Breast epithelium (tissue), 4 donors: ENCODE measurements around the gene CHST8. TPM values are rescaled to one million over a fixed set of nuclear protein-coding genes. Genes with fewer than 3 reads are reported as not detected.

Experiments used
- DNase-seq, 2 donors: peaks; one replicate each; pipeline ENCODE4 v3.0.0-alpha.2; 2019; ENCODE audit warnings: low spot score in 2 of 2
- H3K27ac ChIP-seq, 2 donors: fragments of 200-600 bp; sonication (generic) in 1 of 2; one replicate each; pipeline ENCODE4 v1.5.1; 2016 to 2019; ENCODE audit warnings: mild to moderate bottlenecking in 1 of 2
- H3K27me3 ChIP-seq, 2 donors: fragments of 200-600 bp; sonication (generic) in 1 of 2; one replicate each; pipeline versions ENCODE4 v1.5.1 to v1.6.0; 2017 to 2019; ENCODE audit warnings: control low read depth in 1 of 2, mild to moderate bottlenecking in 1 of 2
- H3K36me3 ChIP-seq: fragments of 200-600 bp; one replicate; pipeline ENCODE4 v1.5.1; 2019
- H3K4me1 ChIP-seq, 2 donors: fragments of 200-600 bp; sonication (generic); one replicate each; pipeline ENCODE4 v1.5.1; 2016 to 2019; ENCODE audit warnings: control low read depth in 1 of 2
- H3K4me3 ChIP-seq, 3 donors: fragments of 200-600 bp; sonication (generic); 1 replicate in 2 of 3; 2 replicates in 1 of 3; pipeline ENCODE4 v1.5.1; 2016 to 2019; ENCODE audit warnings: mild to moderate bottlenecking in 3 of 3, moderate library complexity in 2 of 3
- H3K9me3 ChIP-seq, 2 donors: fragments of 200-600 bp; sonication (generic) in 1 of 2; one replicate each; pipeline ENCODE4 v1.5.1; 2016 to 2019; ENCODE audit warnings: control low read depth in 1 of 2
- CTCF ChIP-seq, 3 donors: fragments of 450-650 bp; IDR thresholded peaks; one replicate each; pipeline ENCODE4 v1.5.1; 2016 to 2017; ENCODE audit warnings: antibody characterized with exemption in 3 of 3, mild to moderate bottlenecking in 3 of 3, moderate library complexity in 3 of 3
- POLR2A ChIP-seq: fragments of 450-650 bp; IDR thresholded peaks from one replicate; pipeline ENCODE4 v1.6.1; 2016; ENCODE audit warnings: antibody characterized with exemption, mild to moderate bottlenecking, moderate library complexity
- POLR2AphosphoS5 ChIP-seq, 3 donors: sonication (generic); formaldehyde crosslinking; IDR thresholded peaks; one replicate each; pipeline ENCODE4 v1.6.1; 2017; ENCODE audit warnings: antibody characterized with exemption in 3 of 3
- intact Hi-C: fragments of 100-400 bp; cut with DNase I; formaldehyde crosslinking; loops from one replicate; pipeline ENCODE4 v1.15.1; 2023; ENCODE audit warnings: low total_unique reads
- total RNA-seq, 3 donors: library from RNA; depleted of rRNA; stranded (reverse); fragments of >200 nt; gene quantifications; one replicate each; pipeline ENCODE4 v1.1.0, GENCODE V29; 2016

CHST8 gene
- total RNA-seq, 3 donors from 2014 or later: 0.16 to 14.1 (median 1.6) TPM

GRCh38 chr19:33667141-33667650 lies 45.4 kb downstream of the CHST8 start:
- H3K4me1 ChIP-seq: no peaks in the 10 kb centered on the region
- no peak for DNase-seq
- TF ChIP-seq POLR2AphosphoS5 (IDR thresholded peaks at IDR 0.05) (no peak), CTCF (IDR thresholded peaks at IDR 0.05) (no peak), POLR2A (no peak)
- no peak overlapping the region for H3K27ac ChIP-seq
- no peak overlapping the region for H3K4me3 ChIP-seq
- H3K36me3 ChIP-seq: no peaks in the 10 kb centered on the region
- no peaks in the 10 kb centered on the region for H3K9me3 ChIP-seq
- H3K27me3 ChIP-seq: peaks cover 0 to 13% of the 10 kb centered on the region in 2 donors
- intact Hi-C loops: no loop called here

DNA sequence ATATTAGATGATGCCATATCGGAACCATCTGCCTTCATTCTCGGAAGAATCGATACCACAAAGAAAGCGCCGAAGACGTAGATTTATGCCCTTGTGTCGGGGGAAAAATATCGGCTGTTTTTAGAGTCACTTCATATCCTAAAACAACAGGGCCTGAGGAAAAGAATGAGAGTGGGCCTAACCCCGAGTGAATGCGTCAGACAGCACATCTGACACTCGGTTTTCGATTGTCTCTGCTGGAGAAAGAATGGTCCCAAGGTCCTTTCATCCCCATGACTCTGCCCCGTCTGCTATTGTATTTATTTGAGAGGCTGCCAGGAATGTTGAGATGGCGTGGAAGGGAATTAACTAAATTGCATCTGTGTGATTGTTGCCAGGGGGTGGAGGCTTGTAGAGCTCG lies 46.1 kb downstream of the CHST8 start:
- Histone ChIP-seq H3K4me1 (no peaks in the 10 kb centered on the region), H3K27ac (no peak overlapping the region), H3K27me3 (peaks cover 0 to 18% of the 10 kb centered on the region in 2 donors), H3K4me3 (no peak overlapping the region), H3K9me3 (no peaks in the 10 kb centered on the region), H3K36me3 (no peaks in the 10 kb centered on the region)
- no peak for DNase-seq
- intact Hi-C loops: no loop called here
- TF ChIP-seq POLR2AphosphoS5 (IDR thresholded peaks at IDR 0.05): no peak
- TF ChIP-seq POLR2A: no peak
- no peak for TF ChIP-seq CTCF (IDR thresholded peaks at IDR 0.05)

GRCh38 chr19:33668968-33669367 lies 47.2 kb downstream of the CHST8 start:
- H3K9me3 ChIP-seq: no peaks in the 10 kb centered on the region

GRCh38 chr19:33669376-33669775 lies 47.6 kb downstream of the CHST8 start:
- Histone ChIP-seq H3K4me3 (no peak overlapping the region), H3K4me1 (no peaks in the 10 kb centered on the region), H3K36me3 (no peaks in the 10 kb centered on the region), H3K9me3 (no peaks in the 10 kb centered on the region), H3K27me3 (peaks cover 0 to 33% of the 10 kb centered on the region in 2 donors), H3K27ac (no peak overlapping the region)
- DNase-seq: no peak
- intact Hi-C loops: no loop called here
- TF ChIP-seq POLR2A (no peak), CTCF (IDR thresholded peaks at IDR 0.05) (no peak), POLR2AphosphoS5 (IDR thresholded peaks at IDR 0.05) (no peak)

More at GRCh38 chr19:33668968-33669367, 47.2 kb downstream of the CHST8 start:
- intact Hi-C loops: no loop called here
- peaks cover 0 to 28% of the 10 kb centered on the region in 2 donors for H3K27me3 ChIP-seq
- DNase-seq: no peak
- no peaks in the 10 kb centered on the region for H3K36me3 ChIP-seq
- no peak overlapping the region for H3K4me3 ChIP-seq
- TF ChIP-seq CTCF (IDR thresholded peaks at IDR 0.05): no peak
- TF ChIP-seq POLR2AphosphoS5 (IDR thresholded peaks at IDR 0.05): no peak
- no peak for TF ChIP-seq POLR2A
- no peaks in the 10 kb centered on the region for H3K4me1 ChIP-seq
- H3K27ac ChIP-seq: no peak overlapping the region

DNA sequence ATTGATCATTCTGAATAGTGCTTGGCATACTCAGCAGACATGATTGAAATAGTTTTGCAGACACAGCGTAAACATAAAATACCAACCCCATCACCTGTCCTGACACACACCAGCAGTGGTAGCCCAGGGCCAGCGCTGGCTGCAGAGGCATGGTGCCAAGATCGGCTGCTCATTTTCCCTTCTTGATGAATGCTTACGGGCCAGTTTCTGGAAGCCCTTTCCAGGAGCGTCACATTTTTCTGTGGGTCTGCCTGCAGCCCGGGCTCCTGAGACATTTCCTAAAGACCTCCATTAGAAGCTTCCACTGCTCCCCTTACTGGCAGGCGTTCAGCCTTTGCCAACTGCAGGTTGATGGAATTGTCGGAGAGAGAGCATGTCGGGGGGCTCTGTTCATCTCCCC lies 48.6 kb downstream of the CHST8 start:
- intact Hi-C loops: no loop called here
- no peaks in the 10 kb centered on the region for H3K4me1 ChIP-seq
- H3K36me3 ChIP-seq: no peaks in the 10 kb centered on the region
- no peak overlapping the region for H3K4me3 ChIP-seq
- no peak for TF ChIP-seq CTCF (IDR thresholded peaks at IDR 0.05)
- no peak for TF ChIP-seq POLR2AphosphoS5 (IDR thresholded peaks at IDR 0.05)
- TF ChIP-seq POLR2A: no peak
- no peak overlapping the region for H3K27ac ChIP-seq
- DNase-seq: no peak
- no peaks in the 10 kb centered on the region for H3K9me3 ChIP-seq
- peaks cover 0 to 43% of the 10 kb centered on the region in 2 donors for H3K27me3 ChIP-seq
